Dedifferentiated amniotic fluid mesenchymal stem cell (primary cell): ENCODE data around the gene FGFR3.

Experiments
- DNase-seq: peaks from one replicate; pipeline ENCODE4 v3.0.0-alpha.2; 2016; ENCODE audit errors: extremely low spot score

FGFR3 gene

DNA sequence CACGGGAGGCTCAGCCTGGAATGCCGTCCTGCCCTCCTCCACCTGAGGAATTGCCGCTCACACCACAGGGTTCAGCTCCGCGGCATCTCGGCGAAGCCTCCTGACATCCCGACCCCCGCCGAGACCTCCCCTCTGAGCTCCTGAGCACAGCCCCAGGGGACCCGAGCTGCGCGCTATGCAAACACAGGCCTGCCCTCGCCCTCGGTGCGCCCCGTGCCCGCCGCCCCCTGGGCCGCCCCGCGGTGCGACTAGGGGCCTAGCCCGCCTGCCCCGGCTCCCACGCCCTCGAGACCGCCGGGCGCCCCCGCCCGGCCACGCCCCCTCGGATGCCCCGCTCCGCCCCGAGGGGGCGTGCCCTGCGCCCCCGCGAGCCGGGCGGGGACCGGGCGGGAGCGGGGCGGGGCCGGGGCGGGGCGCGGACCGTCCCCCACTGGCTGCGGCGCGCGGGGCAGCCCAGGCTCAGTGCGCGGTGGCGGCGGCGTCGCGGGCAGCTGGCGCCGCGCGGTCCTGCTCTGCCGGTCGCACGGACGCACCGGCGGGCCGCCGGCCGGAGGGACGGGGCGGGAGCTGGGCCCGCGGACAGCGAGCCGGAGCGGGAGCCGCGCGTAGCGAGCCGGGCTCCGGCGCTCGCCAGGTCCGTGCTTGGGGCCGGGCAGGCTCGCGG is at the start of gene FGFR3:
FGFR3 (plus strand) TSS at position 462 of the 664 bp plus-strand sequence. CDS start 642 bp downstream, outside the sequence.
- no peak for DNase-seq

DNA sequence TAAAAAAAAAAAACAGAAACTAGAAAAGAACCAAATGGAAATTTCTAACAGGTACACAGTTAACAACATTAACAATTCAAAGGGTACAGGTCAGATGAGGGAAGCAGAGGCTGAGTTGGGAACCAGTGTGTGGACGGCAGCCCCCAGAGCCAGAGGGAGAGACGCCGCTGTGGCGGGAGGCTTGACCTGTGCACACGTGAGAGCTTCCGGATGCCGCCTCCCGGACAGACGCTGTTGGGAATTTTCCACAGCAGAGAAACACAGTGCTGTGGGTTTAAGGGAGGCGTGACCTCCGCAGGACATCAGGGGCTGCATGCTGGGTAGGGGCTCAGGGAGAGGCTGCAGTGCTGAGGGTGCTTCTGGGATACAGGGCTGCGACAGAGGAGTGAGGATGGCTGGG is 49.5 kb upstream of the FGFR3 start:
- DNase-seq = no peak

DNA sequence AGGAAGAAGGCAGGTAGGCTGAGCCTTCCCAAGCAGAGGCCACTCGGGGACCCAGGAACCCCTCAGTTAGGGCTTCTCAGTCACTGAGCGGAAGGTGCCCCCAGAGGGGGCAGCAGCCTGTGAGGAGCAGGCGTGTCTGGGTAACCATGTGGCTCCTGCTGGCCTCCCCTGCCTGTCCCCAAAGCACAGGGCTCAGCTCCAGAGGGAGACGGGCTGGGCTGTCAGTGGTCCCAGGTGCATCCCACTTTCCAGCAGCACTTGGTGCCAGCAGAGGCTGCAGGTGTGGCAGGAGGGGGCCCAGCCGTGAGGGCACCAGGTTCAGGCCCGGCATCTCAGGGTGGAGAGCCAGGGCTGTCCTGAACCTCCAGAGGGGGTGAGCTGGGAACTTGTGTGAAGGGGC is 49.1 kb upstream of the FGFR3 start:
- DNase-seq = no peak

DNA sequence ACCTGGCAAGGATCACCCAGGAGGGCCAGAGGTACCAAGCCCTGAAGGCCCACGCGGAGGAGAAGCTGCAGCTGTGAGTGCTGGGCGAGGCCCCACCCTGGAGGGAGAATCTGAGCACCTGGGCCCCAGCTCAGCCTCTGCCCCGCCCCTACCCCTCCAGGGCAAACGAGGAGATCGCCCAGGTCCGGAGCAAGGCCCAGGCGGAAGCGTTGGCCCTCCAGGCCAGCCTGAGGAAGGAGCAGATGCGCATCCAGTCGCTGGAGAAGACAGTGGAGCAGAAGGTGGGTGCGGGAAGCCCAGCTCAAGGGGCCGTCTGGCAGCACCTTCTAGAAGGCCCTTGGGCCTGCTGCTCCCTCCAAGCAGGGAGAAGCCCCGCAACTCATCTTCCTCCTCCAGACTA is 48.5 kb upstream of the FGFR3 start:
- DNase-seq = no peak

DNA sequence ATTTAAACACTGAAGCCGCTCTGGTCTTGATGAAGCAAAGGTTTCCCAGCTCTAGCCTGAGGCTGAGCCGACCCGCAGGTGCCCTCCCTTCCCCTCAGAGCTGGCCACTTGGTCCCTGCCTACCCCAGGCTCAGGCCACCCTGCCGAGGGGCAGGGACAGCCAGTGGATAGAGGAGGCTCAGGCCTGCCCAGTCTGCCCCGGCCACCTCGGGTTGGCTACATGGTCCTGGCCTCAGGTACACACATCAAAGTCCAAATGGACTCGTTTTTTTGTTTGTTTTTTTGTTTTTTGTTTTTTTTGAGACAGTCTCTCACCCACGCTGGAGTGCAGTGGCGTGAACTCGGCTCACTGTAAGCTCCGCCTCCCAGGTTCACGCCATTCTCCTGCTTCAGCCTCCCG is 47.9 kb upstream of the FGFR3 start:
- DNase-seq = no peak

DNA sequence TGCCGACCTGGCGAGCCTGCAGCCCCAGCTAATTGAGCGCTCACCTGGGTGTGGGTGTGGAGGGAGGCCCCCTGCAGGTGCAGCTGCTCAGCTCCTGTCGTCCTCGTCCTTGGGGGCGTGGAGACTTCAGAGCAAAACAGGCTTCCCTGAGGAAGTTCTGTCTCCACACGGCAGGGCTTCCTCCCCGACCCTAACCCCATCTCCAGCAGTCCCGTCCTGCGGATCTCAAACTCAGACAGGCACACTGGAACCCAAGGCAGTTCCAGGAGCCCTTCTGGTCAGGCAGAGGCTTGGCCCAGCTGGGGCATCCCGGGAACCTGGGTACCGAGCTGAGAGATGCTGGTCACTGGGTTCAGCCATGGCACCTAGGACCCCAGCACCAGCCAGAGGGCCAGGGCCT is 47.4 kb upstream of the FGFR3 start:
- no peak for DNase-seq

DNA sequence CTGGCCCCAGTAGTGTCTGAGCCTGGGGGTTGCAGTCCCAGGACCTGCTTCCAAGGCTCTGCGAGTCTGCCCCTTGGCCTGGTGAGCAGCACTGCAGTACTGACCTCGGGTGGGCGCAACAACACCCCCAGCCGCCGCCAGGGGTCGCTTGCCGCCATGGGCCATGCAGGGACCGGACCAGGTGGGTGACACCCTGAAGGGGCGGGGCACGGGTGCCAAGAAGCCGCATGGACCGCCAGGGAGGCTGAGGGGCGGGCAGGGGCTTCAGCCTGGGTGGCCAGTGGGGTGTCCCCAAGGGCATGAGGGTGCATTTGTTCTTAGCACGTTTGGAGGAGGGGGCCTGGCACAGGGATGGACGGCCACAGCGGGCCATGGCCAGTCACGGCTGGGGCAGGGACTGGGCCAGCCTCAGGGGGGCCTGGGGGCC is 46.8 kb upstream of the FGFR3 start:
- DNase-seq = no peak

DNA sequence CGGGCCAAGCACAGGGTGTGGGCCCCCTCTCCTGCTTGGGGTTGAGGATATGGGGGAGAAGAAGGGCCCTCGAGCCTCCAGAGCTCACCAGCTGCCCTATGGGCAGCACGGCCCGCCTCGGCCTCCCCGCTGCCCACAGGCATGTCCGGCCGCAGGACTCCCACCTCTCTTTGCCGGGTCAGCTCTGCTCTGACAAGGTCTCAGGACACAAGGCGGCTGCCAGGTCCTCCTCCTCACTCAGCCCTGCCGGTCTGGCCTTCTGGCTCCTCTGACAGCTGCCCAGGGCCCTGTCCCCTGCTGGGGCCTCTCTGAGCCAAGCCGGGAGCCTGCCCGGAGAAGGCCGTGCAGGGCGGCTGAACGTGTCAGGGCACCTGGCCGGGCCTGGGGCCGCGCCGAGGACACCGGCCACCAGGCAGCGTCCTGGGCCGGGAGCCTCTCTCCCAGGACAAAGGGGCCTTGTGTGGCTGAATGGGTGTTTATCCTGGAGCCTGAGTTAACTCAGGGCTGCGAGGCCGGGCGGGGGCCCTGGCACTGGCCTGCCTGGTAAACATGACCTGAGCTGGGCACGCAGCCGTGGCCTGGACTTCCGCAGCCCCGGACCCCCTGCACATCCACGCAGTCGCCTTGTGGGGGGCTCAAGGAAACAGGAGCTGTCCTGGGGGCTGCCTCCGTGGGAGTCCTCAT is 46.0 kb upstream of the FGFR3 start:
- DNase-seq = no peak

DNA sequence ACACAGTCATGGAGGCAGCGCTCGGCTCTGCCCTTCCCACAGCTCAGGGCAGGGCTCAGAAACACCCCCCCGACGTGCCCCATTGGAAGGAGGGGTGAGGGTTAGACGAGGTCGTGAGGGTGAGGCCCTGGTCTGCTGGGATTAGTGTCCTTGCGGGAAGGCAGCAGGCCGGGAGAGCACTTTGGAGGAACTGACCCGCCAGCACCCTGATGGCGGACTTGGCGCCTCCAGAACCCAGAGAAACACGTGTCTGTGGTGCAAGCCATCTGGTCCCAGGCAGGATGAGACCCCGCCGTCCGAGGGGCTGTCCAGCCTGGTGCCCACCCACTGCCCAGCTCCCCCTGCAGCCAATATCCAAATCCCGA is 45.5 kb upstream of the FGFR3 start:
- DNase-seq = no peak

DNA sequence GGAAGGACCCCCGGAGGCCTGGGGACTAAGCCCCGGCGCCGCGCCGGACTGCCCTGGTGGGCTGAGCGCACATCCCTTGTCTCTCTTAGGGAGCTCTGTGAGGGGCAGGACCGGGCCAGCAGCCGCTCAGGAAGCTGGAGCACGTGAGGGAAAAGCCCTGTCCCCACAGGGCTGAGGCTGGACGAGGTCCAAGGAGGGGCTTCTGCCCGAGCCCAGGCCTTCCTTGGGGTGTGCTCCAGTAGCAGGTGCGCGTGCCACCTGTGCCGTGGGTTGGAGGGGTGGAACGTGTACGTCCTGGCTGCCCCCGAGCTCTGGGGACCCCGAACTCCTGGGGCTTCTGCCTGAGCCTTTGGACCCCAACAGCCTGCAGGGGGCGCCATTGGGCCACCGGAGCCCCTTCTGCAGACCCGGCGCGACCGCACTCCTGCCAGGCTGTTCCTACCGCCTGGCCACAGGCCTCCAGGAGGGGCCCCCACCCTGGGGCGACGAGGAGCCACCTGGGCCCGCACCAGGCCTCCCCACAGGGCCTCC is 44.6 kb upstream of the FGFR3 start:
- DNase-seq = no peak

DNA sequence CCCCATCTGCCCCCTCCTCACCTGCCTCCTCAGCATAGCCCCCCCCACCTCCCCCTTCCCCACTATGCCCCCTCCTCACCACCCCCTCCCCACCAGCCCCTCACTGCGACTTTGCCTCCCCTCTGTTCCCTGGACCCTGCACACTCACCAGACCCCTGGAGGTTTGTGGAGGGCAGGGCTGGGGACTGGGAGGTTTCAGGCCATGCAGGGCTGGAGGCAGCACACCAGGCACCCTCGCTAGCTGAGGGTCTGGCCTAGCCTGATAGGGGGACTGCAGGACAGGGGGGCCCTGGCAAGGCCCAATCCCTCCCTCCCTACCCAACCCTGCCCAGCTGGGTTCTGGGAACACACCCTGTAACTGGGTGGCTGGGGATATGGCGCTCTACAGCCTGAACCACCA is 43.7 kb upstream of the FGFR3 start:
- no peak for DNase-seq

DNA sequence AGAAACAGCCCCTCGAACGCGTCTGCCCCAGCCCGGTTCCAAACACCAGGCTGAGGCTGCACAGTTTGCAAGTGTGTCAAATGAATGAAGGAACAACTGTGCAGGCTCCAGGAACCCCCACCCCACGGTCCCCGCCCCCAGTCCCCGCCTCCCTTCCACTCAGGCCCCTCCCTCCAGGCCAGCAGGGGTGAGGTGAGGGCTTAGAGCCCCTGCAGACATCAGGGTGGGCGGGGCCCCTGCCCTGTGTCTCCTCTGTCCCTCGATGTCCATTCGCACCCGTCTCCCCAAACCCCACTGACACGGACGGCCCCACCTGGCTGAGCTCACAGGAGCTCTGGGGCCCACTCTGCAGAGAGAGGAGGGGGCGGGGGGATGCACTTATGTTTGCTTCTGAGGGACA is 43.3 kb upstream of the FGFR3 start:
- DNase-seq = no peak

DNA sequence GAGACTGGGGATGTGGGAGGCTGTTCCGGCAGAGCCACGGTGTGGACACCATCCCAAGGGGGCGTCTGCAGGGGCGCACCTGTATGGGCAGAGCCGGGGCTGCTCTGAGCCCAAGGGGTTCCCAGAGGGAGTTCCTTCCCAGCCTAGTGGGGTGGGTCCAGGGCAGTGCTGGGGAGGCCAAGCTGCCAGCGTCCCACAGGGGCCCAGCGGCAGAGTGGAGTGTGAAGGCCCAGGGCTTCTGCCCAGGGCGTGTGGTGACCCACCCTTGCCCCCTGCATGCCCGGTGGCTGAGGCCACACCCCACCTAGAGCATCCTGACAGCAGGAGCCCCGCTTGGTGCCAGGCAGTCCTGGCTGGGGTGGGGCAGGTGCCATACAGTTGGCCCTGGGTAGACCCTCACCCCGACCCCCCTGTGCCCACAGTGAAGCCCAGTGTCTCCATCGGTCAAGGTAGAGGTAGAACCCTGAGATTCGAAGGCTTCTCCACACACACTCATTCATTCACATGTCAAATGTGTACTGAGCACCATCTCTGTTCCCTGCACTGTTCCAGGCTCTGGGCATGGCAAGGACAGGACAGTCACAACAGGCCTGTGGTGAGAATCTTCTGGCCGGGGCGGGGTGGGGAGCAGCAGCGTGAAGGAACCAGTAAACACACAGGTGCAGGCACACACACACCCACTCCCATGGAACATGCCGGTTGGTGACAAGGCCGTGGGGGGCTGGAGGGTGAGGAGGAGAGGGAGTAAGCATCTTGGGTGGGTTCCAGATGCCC is 42.5 kb upstream of the FGFR3 start:
- no peak for DNase-seq

DNA sequence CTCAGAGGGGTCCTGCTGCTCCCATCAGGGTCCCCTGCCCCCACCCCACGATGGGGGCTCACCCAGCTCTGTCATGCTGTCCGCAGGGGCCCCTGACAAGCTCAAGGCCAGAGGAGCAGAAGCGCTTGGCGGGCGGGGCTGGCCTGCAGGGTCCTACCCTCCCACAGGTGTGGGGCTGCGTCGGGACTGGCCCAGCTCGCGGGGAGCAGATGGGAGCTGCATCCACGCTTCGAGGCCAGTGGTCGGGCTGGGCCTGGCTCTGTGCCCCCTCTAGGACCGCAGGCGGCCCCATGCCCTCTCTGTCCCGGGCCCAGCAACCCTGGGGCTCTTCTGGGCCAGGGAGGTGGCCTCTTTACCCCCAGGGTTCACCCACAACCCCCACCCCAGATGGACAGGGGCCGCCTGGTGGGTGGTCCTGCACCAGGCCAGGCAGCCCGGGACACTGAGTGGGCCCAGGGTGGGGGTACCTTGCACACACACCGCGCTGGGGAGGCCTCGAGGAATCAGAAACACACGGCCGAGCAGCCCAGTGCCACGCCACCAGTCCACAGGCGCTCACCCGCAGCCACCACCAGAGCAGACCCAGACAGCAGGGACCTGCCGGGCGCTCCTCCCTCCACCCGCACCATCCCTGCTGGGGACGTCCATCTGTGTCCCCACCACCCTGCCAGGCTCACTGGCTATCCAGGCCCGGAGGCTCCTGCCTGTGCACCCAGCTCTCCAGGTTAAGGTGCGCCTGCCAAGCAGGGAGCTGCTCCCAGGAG is 41.8 kb upstream of the FGFR3 start:
- DNase-seq = no peak

DNA sequence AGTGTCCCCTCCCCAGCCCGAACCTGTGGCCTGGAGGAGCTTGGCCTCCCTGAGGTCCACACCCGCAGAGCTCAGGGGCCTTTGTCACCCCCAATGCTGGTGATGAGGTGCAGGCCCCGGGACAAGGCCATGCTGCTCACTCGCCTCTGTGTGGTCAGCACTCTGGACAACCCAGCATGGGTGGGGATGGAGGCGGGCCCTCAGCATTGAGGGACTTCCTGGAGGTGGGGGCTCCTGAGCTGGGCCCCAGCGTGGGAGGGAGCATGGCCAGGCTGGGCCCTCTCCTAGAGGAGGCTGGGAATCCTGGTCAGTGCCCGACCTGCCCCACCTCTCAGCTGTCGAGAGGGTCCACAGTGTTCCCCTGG is 41.2 kb upstream of the FGFR3 start:
- no peak for DNase-seq

DNA sequence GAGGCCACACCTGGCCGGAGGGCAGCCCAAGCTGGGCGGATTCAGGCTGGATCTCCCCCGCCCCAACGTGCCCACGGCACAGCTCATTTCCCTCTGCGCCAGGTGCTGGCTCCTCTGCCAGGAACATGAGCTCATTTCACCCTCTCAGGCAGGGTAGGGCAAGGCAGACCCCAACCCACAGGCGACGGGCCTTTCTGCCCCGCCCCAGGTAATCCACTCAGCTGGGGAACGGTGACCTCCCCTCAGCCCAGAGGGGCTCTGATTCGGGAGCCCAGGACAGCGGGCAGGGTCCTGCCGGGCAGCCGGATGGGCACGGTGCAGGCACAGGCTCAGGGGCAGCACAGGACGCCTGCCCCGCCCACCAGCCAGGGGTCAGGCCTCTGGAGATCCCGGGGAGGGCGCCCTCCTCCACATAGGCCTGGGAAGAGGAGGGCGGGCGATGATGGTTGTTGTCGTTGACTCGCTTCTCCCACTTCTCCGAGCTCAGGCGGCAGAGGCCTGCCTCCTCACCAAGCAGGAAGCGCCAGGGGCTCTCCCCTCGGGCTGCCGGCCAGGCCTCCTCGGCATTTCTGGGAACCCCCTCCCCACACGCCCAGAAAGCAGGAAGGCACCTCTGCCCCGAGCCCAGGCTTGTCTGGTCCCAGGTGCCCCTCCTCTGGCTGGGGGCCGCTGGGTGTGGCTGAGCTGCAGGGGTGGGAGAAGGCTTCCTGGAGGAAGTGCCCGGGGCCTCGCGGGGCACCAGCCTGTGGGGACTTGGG is 40.6 kb upstream of the FGFR3 start:
- no peak for DNase-seq

DNA sequence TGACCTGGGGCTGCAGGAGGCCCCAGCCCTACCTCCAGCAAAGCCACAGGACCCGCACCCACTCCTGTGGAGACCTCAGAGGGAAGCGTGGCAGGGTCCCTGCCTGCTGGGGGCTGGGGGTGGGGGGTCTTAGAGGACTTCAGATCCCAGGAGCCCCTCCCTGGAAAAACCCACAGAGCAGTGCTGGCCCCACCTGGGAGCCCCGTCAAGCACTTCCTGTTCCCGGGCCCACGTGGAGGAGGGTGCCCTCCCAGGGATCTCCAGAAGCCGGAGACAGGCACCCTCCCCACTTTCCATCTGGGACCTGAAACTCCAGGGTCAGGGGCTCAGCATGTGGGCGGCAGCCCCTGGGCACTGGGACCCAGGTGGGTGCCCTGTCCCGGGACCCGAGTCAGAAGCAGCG is 39.8 kb upstream of the FGFR3 start:
- DNase-seq = no peak

DNA sequence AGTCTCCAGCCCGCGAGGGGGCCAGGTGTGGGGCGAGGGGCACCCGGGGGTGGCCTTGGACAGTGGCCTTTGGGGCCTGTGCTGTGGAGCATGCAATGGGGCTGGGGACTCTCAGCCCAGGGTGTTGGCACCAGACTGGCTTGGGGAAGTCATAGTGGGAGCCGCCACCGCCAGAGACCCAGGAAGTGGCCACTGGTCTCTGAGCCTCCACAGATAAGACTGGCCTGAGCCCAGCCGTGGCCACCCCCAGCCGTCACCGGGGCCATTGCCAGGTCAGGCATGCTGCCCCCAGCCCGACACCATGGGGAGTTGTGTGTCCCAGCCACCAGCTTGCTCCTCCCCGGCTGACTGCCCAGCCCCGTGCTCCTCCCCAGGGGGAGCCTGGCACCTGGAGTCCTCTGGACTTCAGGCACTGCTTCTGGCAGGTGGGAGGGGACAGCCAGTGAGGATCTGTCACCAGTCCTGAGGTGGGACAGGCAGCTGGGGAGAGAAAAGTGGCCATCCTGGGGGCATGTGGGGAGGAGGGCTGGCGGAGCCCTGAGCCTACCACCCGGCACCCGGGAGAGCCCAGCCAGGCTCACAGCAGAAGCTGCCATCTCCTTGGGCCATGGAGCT is 39.3 kb upstream of the FGFR3 start:
- DNase-seq = no peak

DNA sequence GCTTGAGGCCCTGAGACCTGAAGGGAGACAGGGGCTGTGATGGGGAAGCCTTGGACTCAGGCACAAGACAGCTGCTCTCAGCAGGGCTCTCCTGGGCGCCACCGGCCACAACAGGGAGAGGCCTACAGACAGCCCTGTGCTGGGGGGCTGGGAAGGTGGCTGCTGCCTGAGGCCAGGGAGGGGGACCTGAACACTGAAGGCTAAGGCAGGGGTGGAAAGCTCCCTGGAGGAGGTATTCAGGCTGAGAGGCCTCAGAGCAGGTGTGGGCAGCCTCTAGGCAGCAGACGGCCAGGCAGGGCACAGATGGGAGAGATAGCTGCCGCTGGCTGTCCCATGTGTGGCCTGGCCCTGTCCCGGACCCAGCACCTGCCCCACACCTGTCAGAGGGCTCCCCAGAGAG is 38.8 kb upstream of the FGFR3 start:
- no peak for DNase-seq

DNA sequence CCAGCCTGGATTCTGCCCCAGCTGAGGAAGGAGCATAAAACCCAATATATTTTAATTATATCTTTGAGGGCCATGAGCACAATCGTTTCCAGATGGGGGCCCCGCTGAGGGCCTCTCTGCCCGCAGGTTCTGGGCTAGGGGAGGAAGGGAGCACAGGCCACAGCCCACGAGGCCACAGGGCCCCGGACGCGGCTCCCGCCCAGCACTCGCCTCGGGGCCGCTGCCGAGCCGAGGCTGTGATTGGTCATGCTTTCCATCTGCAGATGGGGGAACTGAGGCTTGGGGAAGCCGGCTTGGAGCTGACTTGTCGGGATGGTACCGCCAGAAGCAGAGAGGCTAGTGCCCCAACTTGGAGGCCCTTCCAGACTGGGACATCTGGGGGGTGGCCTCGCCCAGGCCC is 37.8 kb upstream of the FGFR3 start:
- DNase-seq = no peak

DNA sequence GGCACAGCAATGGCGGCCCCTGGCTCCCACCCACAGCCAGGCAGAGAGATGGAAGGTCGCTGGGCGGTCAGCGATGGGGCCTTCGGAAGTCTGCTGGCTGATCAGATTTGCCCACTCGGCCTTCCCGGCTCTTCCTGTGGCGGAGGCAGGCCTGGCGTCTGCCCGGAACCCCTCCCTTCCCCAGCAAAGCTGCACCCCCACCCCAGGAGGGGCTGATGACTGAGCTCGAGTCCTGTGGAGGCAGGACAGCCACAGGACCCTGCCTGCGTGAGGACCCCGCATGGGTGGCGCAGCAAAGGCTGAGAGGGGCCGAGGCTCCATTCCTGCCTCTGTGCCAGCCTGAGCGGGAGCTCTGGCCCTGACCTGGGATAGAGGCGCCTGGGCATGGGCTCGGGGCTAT is 37.0 kb upstream of the FGFR3 start:
- no peak for DNase-seq
